ENCODE data around the gene TLCD3B.

Gene TLCD3B

GRCh38 chr16:30030841-30031413 lies at the start of gene TLCD3B:
Gene TLCD3B, minus strand, starts transcription at chr16:30031271. Its CDS starts 744 bp downstream, at chr16:30030527.
- no peak for DNase-seq (ENCODE audit: low read depth in 1 of 2, low spot score in 1 of 2)

GRCh38 chr16:30079480-30079879 lies 48.4 kb upstream of the TLCD3B start:
- DNase-seq (ENCODE audit: low read depth in 1 of 2, low spot score in 1 of 2), result no peak

GRCh38 chr16:30078744-30079143 lies 47.7 kb upstream of the TLCD3B start:
- DNase-seq (ENCODE audit: low read depth in 1 of 2, low spot score in 1 of 2), result no peak

- DNase-seq (ENCODE audit: low read depth in 1 of 2, low spot score in 1 of 2), result no peak
Measured at GRCh38 chr16:30077656-30078055, 46.6 kb upstream of the TLCD3B start.

- DNase-seq (ENCODE audit: low read depth in 1 of 2, low spot score in 1 of 2), result no peak
Measured at GRCh38 chr16:30076276-30076791, 45.3 kb upstream of the TLCD3B start.

- DNase-seq (ENCODE audit: low read depth in 1 of 2, low spot score in 1 of 2), result peak; percentile 78 to 85
Measured at GRCh38 chr16:30075503-30076275, 44.6 kb upstream of the TLCD3B start, which contains the start of gene PPP4C. Gene PPP4C, plus strand, starts transcription at chr16:30075994. Its CDS starts 384 bp downstream, at chr16:30076378.

GRCh38 chr16:30070490-30070889 lies 39.4 kb upstream of the TLCD3B start:
- no peak for DNase-seq (ENCODE audit: low read depth in 1 of 2, low spot score in 1 of 2)

GRCh38 chr16:30069611-30070462 lies 38.8 kb upstream of the TLCD3B start:
- no peak for DNase-seq (ENCODE audit: low read depth in 1 of 2, low spot score in 1 of 2)

GRCh38 chr16:30068750-30069610 lies 37.9 kb upstream of the TLCD3B start:
- peak in 1 of 2 donors; percentile 33 for DNase-seq (ENCODE audit: low read depth in 1 of 2, low spot score in 1 of 2)

GRCh38 chr16:30068333-30068732 lies 37.3 kb upstream of the TLCD3B start:
- DNase-seq (ENCODE audit: low read depth in 1 of 2, low spot score in 1 of 2), result no peak

- no peak for DNase-seq (ENCODE audit: low read depth in 1 of 2, low spot score in 1 of 2)
Measured at GRCh38 chr16:30067584-30067916, 36.5 kb upstream of the TLCD3B start.

- DNase-seq (ENCODE audit: low read depth in 1 of 2, low spot score in 1 of 2), result no peak
Measured at GRCh38 chr16:30066761-30067583, 35.9 kb upstream of the TLCD3B start.

- peak in 1 of 2 donors; percentile 23 for DNase-seq (ENCODE audit: low read depth in 1 of 2, low spot score in 1 of 2)
Measured at GRCh38 chr16:30065943-30066760, 35.1 kb upstream of the TLCD3B start.

- peak; percentile 89 to 95 for DNase-seq (ENCODE audit: low read depth in 1 of 2, low spot score in 1 of 2)
Measured at GRCh38 chr16:30065102-30065942, 34.3 kb upstream of the TLCD3B start, which contains the start of gene ALDOA. Gene ALDOA, plus strand, starts transcription at chr16:30065760. Its CDS starts 1,138 bp downstream, at chr16:30066898.

GRCh38 chr16:30064729-30065101 lies 33.6 kb upstream of the TLCD3B start:
- DNase-seq (ENCODE audit: low read depth in 1 of 2, low spot score in 1 of 2), result no peak

GRCh38 chr16:30063893-30064728 lies 33.0 kb upstream of the TLCD3B start:
- DNase-seq (ENCODE audit: low read depth in 1 of 2, low spot score in 1 of 2), result peak; percentile 50 to 71

GRCh38 chr16:30063278-30063892 lies 32.3 kb upstream of the TLCD3B start:
- DNase-seq (ENCODE audit: low read depth in 1 of 2, low spot score in 1 of 2), result no peak

Measured in activated CD4-positive, alpha-beta T cell treated with anti-CD3 and anti-CD28 coated beads, Interleukin-2, amount 50 U/mL, for 24 hours (primary cell).